HepG2 (cell line): ENCODE results near the gene DPP3. TPM values are rescaled to one million over a fixed set of nuclear protein-coding genes. Genes with fewer than 3 reads are reported as not detected.
A peak's percentile ranks its signal among the peaks of the same experiment; 100 is the strongest.

Experiments
- FOXM1 ChIP-seq: sonication (generic); formaldehyde crosslinking; IDR thresholded peaks from 2 replicates; pipeline ENCODE4 v1.5.0; 2020; ENCODE audit warnings: missing genetic modification reagents
- MAFF ChIP-seq: IDR thresholded peaks from 2 replicates; pipeline ENCODE4 v1.6.1; 2011; ENCODE audit warnings: low read depth, low read length, improper control_type of control experiment
- MLLT10 ChIP-seq: sonication (generic); formaldehyde crosslinking; IDR thresholded peaks from 2 replicates; pipeline ENCODE4 v1.4.0; 2020; ENCODE audit warnings: missing genetic modification reagents
- SIX4 ChIP-seq: sonication (generic); formaldehyde crosslinking; IDR thresholded peaks from 2 replicates; pipeline ENCODE4 v1.4.0; 2020; ENCODE audit warnings: missing genetic modification reagents
- SNAPC2 ChIP-seq: sonication (generic); formaldehyde crosslinking; IDR thresholded peaks from 2 replicates; pipeline ENCODE4 v1.8.1; 2022; ENCODE audit warnings: mild to moderate bottlenecking, missing genetic modification reagents
- SUZ12 ChIP-seq: fragments of 150-350 bp; IDR thresholded peaks from 2 replicates; pipeline ENCODE4 v1.6.1; 2014; ENCODE audit warnings: low read depth, low read length
- ZNF260 ChIP-seq: sonication (generic); formaldehyde crosslinking; IDR thresholded peaks from 2 replicates; pipeline ENCODE4 v1.4.0; 2020; ENCODE audit warnings: missing genetic modification reagents, low read depth, mild to moderate bottlenecking, borderline replicate concordance
- ZNF329 ChIP-seq: sonication (generic); formaldehyde crosslinking; IDR thresholded peaks from 2 replicates; pipeline ENCODE4 v1.9.0; 2021; ENCODE audit warnings: low read depth, mild to moderate bottlenecking, missing genetic modification reagents
- ZNF552 ChIP-seq: sonication (generic); formaldehyde crosslinking; IDR thresholded peaks from 2 replicates; pipeline ENCODE4 v1.9.0; 2022; ENCODE audit warnings: missing genetic modification reagents, mild to moderate bottlenecking, borderline replicate concordance
- ZNF749 ChIP-seq: sonication (generic); formaldehyde crosslinking; IDR thresholded peaks from 2 replicates; pipeline ENCODE4 v1.8.0; 2022; ENCODE audit warnings: mild to moderate bottlenecking, missing genetic modification reagents, moderate library complexity, borderline replicate concordance
- ZNF776 ChIP-seq: sonication (generic); formaldehyde crosslinking; IDR thresholded peaks from 2 replicates; pipeline ENCODE4 v1.4.0; 2020; ENCODE audit warnings: mild to moderate bottlenecking, missing genetic modification reagents
- polyA plus RNA-seq, 8 experiments: library from polyadenylated mRNA; depleted of rRNA in 3 of 8; stranded (reverse) in 7 of 8; unstranded in 1 of 8; fragments of >200 nt; fragmentation: Illumina TruSeq in 4 of 8; extraction: Trizol in 4 of 8; gene quantifications; 2 replicates each; pipeline versions ENCODE4 v1.2.1 to v1.2.3, GENCODE V29; 2011 to 2016; ENCODE audit warnings: low read depth in 4 of 8, missing spikeins in 1 of 8, mixed read lengths in 1 of 8; ENCODE audit not compliant: insufficient read depth in 1 of 8
- total RNA-seq, 5 experiments: library from RNA; depleted of rRNA; stranded (reverse); fragments of >200 nt; fragmentation: Illumina TruSeq; extraction: Trizol; gene quantifications; 2 replicates each; pipeline ENCODE4 v1.2.3, GENCODE V29; 2016; ENCODE audit warnings: low read depth in 1 of 5
- TF ChIP-seq, protein P1 (sequence below): sonication (generic); formaldehyde crosslinking; conservative IDR thresholded peaks from 2 replicates; pipeline ENCODE4 v1.4.0; 2020; ENCODE audit warnings: missing genetic modification reagents
- TF ChIP-seq, protein P2 (sequence below): IDR thresholded peaks from 2 replicates; pipeline ENCODE4 v1.6.1; 2016
- TF ChIP-seq, protein P3 (sequence below): sonication (generic); formaldehyde crosslinking; IDR thresholded peaks from 2 replicates; pipeline ENCODE4 v1.5.0; 2020; ENCODE audit warnings: mild to moderate bottlenecking, missing genetic modification reagents, borderline replicate concordance
- TF ChIP-seq, protein P4 (sequence below): sonication (generic); formaldehyde crosslinking; IDR thresholded peaks from 2 replicates; pipeline ENCODE4 v1.4.0; 2020; ENCODE audit warnings: mild to moderate bottlenecking, missing genetic modification reagents

DPP3 gene
- total and polyA plus RNA-seq, 2 of the 13 experiments (the other 11 are each of a cell fraction or from before 2014, with no cell fraction given) = 38.4 to 59.8 TPM

DNA sequence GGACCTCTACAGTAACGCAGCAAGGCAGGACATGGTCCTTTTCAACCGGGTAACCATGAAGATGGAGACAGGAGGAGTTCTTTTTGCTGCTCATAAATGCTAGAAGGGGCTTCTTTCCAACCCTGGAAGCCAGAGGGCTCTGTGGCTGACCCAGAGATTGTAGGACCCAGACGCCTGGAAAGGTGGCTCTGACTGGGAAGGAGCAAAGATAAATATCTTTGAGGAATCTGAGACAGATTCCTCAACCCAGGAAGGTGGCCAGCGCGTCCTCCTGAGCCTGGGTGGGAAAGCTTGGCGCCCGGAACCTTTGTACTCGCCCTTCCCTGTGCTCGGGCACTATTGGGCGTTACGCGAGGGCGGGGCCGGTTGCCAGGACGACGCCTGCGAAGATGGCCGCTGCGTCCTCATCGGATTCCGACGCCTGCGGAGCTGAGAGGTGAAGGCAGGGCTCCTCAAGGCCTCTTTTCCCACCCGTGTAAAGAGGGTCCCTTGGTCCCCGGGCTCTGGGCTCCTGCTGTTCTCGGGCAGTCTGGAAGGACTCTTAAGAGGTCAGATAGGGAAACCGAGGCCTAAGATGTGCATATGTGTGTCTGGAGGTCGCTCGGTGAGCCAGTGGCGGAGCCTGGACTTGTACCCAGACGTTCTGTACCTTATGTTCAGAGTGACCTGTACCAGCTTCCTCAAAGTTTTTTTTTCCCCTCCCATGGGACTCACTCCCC, 30.2 kb downstream of the DPP3 start, which contains the start of gene BBS1 (continued):
- TF ChIP-seq, protein P1, sequence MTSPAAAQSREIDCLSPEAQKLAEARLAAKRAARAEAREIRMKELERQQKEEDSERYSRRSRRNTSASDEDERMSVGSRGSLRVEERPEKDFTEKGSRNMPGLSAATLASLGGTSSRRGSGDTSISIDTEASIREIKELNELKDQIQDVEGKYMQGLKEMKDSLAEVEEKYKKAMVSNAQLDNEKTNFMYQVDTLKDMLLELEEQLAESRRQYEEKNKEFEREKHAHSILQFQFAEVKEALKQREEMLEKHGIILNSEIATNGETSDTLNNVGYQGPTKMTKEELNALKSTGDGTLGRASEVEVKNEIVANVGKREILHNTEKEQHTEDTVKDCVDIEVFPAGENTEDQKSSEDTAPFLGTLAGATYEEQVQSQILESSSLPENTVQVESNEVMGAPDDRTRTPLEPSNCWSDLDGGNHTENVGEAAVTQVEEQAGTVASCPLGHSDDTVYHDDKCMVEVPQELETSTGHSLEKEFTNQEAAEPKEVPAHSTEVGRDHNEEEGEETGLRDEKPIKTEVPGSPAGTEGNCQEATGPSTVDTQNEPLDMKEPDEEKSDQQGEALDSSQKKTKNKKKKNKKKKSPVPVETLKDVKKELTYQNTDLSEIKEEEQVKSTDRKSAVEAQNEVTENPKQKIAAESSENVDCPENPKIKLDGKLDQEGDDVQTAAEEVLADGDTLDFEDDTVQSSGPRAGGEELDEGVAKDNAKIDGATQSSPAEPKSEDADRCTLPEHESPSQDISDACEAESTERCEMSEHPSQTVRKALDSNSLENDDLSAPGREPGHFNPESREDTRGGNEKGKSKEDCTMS (CRISPR knock-in tag) = no peak
- TF ChIP-seq, protein P2, sequence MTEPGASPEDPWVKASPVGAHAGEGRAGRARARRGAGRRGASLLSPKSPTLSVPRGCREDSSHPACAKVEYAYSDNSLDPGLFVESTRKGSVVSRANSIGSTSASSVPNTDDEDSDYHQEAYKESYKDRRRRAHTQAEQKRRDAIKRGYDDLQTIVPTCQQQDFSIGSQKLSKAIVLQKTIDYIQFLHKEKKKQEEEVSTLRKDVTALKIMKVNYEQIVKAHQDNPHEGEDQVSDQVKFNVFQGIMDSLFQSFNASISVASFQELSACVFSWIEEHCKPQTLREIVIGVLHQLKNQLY = no peak
- TF ChIP-seq SNAPC2 (CRISPR knock-in tag) (no peak), FOXM1 (CRISPR knock-in tag) (no peak), SIX4 (CRISPR knock-in tag) (0 out of 2 replicates have a peak, but pooled peaks have one; percentile 29), SUZ12 (no peak), ZNF552 (CRISPR knock-in tag) (no peak), MAFF (no peak), ZNF260 (CRISPR knock-in tag) (no peak), ZNF776 (CRISPR knock-in tag) (peak; percentile 48; the same call in 1 of the 2 replicates), MLLT10 (CRISPR knock-in tag) (no peak), ZNF329 (CRISPR knock-in tag) (no peak), ZNF749 (CRISPR knock-in tag) (no peak)
- TF ChIP-seq, protein P3, sequence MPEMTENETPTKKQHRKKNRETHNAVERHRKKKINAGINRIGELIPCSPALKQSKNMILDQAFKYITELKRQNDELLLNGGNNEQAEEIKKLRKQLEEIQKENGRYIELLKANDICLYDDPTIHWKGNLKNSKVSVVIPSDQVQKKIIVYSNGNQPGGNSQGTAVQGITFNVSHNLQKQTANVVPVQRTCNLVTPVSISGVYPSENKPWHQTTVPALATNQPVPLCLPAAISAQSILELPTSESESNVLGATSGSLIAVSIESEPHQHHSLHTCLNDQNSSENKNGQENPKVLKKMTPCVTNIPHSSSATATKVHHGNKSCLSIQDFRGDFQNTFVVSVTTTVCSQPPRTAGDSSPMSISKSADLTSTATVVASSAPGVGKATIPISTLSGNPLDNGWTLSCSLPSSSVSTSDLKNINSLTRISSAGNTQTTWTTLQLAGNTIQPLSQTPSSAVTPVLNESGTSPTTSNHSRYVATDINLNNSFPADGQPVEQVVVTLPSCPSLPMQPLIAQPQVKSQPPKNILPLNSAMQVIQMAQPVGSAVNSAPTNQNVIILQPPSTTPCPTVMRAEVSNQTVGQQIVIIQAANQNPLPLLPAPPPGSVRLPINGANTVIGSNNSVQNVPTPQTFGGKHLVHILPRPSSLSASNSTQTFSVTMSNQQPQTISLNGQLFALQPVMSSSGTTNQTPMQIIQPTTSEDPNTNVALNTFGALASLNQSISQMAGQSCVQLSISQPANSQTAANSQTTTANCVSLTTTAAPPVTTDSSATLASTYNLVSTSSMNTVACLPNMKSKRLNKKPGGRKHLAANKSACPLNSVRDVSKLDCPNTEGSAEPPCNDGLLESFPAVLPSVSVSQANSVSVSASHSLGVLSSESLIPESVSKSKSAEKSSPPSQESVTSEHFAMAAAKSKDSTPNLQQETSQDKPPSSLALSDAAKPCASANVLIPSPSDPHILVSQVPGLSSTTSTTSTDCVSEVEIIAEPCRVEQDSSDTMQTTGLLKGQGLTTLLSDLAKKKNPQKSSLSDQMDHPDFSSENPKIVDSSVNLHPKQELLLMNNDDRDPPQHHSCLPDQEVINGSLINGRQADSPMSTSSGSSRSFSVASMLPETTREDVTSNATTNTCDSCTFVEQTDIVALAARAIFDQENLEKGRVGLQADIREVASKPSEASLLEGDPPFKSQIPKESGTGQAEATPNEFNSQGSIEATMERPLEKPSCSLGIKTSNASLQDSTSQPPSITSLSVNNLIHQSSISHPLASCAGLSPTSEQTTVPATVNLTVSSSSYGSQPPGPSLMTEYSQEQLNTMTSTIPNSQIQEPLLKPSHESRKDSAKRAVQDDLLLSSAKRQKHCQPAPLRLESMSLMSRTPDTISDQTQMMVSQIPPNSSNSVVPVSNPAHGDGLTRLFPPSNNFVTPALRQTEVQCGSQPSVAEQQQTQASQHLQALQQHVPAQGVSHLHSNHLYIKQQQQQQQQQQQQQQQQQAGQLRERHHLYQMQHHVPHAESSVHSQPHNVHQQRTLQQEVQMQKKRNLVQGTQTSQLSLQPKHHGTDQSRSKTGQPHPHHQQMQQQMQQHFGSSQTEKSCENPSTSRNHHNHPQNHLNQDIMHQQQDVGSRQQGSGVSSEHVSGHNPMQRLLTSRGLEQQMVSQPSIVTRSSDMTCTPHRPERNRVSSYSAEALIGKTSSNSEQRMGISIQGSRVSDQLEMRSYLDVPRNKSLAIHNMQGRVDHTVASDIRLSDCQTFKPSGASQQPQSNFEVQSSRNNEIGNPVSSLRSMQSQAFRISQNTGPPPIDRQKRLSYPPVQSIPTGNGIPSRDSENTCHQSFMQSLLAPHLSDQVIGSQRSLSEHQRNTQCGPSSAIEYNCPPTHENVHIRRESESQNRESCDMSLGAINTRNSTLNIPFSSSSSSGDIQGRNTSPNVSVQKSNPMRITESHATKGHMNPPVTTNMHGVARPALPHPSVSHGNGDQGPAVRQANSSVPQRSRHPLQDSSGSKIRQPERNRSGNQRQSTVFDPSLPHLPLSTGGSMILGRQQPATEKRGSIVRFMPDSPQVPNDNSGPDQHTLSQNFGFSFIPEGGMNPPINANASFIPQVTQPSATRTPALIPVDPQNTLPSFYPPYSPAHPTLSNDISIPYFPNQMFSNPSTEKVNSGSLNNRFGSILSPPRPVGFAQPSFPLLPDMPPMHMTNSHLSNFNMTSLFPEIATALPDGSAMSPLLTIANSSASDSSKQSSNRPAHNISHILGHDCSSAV (CRISPR knock-in tag) = no peak
- TF ChIP-seq, protein P4, sequence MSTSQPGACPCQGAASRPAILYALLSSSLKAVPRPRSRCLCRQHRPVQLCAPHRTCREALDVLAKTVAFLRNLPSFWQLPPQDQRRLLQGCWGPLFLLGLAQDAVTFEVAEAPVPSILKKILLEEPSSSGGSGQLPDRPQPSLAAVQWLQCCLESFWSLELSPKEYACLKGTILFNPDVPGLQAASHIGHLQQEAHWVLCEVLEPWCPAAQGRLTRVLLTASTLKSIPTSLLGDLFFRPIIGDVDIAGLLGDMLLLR (CRISPR knock-in tag) = peak; percentile 23; the same call in 1 of the 2 replicates
